Endothelial cell (in vitro differentiated cells): Measurements from ENCODE around the gene CHST2. TPM values are rescaled to one million over a fixed set of nuclear protein-coding genes. Genes with fewer than 3 reads are reported as not detected.

Experiments
- DNase-seq: peaks from one replicate; pipeline ENCODE4 v3.0.0; 2021; ENCODE audit warnings: low spot score
- H3K27ac Mint-ChIP-seq: one replicate; pipeline ENCODE4 v1.8.0; 2021; ENCODE audit warnings: mixed read lengths, inconsistent platforms; ENCODE audit not compliant: unreplicated experiment
- H3K27me3 Mint-ChIP-seq: one replicate; pipeline ENCODE4 v1.8.0; 2021; ENCODE audit warnings: mild to moderate bottlenecking, moderate library complexity, mixed read lengths, inconsistent platforms; ENCODE audit not compliant: unreplicated experiment
- H3K36me3 Mint-ChIP-seq: one replicate; pipeline ENCODE4 v1.8.0; 2021; ENCODE audit warnings: mild to moderate bottlenecking, low read depth, mixed read lengths, inconsistent platforms; ENCODE audit not compliant: unreplicated experiment
- H3K4me1 Mint-ChIP-seq: one replicate; pipeline ENCODE4 v1.8.0; 2021; ENCODE audit warnings: mild to moderate bottlenecking, mixed read lengths, inconsistent platforms; ENCODE audit not compliant: unreplicated experiment
- H3K4me3 Mint-ChIP-seq: one replicate; pipeline ENCODE4 v1.8.0; 2021; ENCODE audit warnings: mild to moderate bottlenecking, mixed read lengths, inconsistent platforms; ENCODE audit not compliant: unreplicated experiment
- H3K9me3 Mint-ChIP-seq: one replicate; pipeline ENCODE4 v1.8.0; 2021; ENCODE audit warnings: mixed read lengths, inconsistent platforms; ENCODE audit not compliant: unreplicated experiment
- CTCF ChIP-seq: fragments of 200-600 bp; sonication (generic); IDR thresholded peaks from one replicate; pipeline ENCODE4 v1.5.0; 2021; ENCODE audit warnings: antibody characterized with exemption; ENCODE audit not compliant: unreplicated experiment
- total RNA-seq: library from RNA; stranded (reverse); fragmentation: NEBNext Ultra II Directional; extraction: Animal tissue kit (Norgen Biotek cat#: 25700); gene quantifications from one replicate; pipeline ENCODE4 v1.2.1, GENCODE V29; 2021; ENCODE audit not compliant: unreplicated experiment

Gene CHST2
- total RNA-seq, 1 donor from 2014 or later, result 12.9 TPM

DNA sequence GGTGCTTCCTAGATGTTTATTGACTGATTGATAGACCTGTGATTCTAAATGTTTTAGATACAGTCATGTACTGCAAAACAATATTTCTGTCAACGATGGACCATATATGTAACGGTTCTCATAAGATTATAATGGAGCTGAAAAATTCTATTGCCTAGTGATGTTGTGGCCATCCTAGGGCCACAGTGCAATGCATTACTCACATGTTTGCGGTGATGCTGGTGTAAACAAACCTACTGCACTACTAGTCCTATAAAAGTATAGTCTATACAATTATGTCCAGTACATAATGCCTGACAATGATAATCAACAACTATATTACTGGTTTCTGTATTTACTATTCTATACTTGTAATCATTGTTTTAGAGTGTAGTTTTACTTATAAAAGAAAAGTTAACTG lies 46.8 kb downstream of the CHST2 start:
- H3K4me1 Mint-ChIP-seq, result peaks cover 20% of the 10 kb centered on the region
- no peak for TF ChIP-seq CTCF
- H3K9me3 Mint-ChIP-seq, result no peaks in the 10 kb centered on the region
- H3K36me3 Mint-ChIP-seq, result no peaks in the 10 kb centered on the region
- DNase-seq, result no peak
- no peak overlapping the region for H3K4me3 Mint-ChIP-seq
- no peak overlapping the region for H3K27ac Mint-ChIP-seq
- peaks cover 4% of the 10 kb centered on the region for H3K27me3 Mint-ChIP-seq

DNA sequence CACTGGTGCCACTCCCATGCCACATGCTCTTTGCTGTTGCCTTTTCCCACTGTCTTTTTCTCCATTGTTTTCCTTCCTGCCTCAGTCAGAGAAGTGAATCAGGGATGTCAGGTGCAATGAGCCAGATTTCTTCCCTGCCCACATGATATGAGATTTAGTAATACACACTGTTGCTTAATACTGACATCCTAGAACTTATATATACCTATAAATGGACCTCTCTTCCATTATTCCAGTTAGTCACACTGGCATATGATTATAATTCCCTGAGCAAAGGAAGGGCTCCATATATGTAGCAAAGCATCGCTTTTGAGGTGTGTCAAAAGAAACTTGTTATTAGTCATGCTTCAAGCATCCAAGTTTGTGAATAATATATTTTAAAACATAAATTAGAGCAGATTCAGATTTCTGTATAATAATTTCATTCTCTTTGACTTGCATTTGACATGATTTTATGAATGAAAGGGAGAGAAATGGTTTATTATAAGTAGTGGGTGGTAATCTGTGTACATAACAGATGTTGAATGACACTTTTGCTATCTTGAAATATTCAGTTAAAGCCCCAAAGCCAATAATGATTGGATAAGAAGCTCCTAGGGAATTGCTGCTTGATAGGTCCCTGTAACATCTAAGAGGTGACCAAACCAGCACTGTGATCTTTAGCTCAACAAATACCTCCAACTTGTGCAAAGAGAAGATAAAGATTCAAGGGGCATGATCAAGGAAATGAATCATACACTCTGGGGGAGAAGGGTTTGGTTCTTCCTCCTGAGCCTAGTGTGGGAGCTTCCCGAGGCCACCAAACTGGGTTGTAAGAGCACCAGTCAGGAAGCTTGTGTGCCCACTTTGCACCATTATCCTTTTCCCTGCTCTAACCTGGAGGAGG lies 48.6 kb downstream of the CHST2 start:
- peaks cover 2% of the 10 kb centered on the region for H3K9me3 Mint-ChIP-seq
- no peak for DNase-seq
- peaks cover 6% of the 10 kb centered on the region for H3K27me3 Mint-ChIP-seq
- no peaks in the 10 kb centered on the region for H3K36me3 Mint-ChIP-seq
- no peak overlapping the region for H3K4me3 Mint-ChIP-seq
- no peak overlapping the region for H3K27ac Mint-ChIP-seq
- H3K4me1 Mint-ChIP-seq, result peaks cover 16% of the 10 kb centered on the region
- no peak for TF ChIP-seq CTCF

- Mint-ChIP-seq H3K9me3 (peaks cover 3% of the 10 kb centered on the region), H3K4me3 (no peak overlapping the region), H3K27ac (no peak overlapping the region), H3K27me3 (peaks cover 6% of the 10 kb centered on the region), H3K4me1 (peaks cover 10% of the 10 kb centered on the region), H3K36me3 (no peaks in the 10 kb centered on the region)
- no peak for TF ChIP-seq CTCF
- DNase-seq, result no peak
Observed at GRCh38 chr3:143168855-143169192, 49.3 kb downstream of the CHST2 start.

DNA sequence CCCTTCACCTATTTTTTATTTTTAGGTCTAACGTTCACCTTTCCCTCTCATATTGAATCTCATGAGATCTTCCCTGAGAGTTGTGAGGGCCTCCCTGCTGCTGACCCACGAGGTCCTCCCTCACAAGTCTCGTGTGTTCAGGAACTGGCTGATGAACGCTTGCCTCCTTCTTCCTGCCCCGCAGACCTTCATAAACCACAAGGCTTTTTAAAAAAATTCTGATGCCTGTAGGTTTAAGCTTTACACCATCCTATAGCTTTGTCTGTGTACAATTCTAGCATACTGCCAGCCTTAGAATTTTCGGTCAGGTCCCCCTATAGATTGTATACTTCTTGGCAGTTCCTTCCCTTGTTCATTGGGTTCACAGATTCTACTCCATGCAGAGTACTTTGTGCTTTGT lies 50.5 kb downstream of the CHST2 start:
- H3K27ac Mint-ChIP-seq, result no peak overlapping the region
- DNase-seq, result no peak

More for the DNA sequence above, 50.5 kb downstream of the CHST2 start:
- H3K9me3 Mint-ChIP-seq, result peaks cover 3% of the 10 kb centered on the region
- H3K36me3 Mint-ChIP-seq, result no peaks in the 10 kb centered on the region
- H3K4me3 Mint-ChIP-seq, result no peak overlapping the region
- peaks cover 6% of the 10 kb centered on the region for H3K27me3 Mint-ChIP-seq
- H3K4me1 Mint-ChIP-seq, result no peaks in the 10 kb centered on the region
- no peak for TF ChIP-seq CTCF
